Stomach (tissue), 4 donors: ENCODE measurements around the gene NGB.

Experiments used
- EP300 ChIP-seq: sonication (generic); formaldehyde crosslinking; IDR thresholded peaks from one replicate; pipeline ENCODE4 v1.6.1; 2017; ENCODE audit warnings: antibody characterized with exemption
- POLR2A ChIP-seq, 4 donors: fragments of 450-650 bp; IDR thresholded peaks; one replicate each; pipeline ENCODE4 v1.6.1; 2016; ENCODE audit warnings: antibody characterized with exemption in 4 of 4, control low read depth in 2 of 4, mild to moderate bottlenecking in 1 of 4, moderate library complexity in 1 of 4
- TF ChIP-seq, protein P1 (sequence below), 7 experiments: fragments of 450-650 bp in 4 of 7; fragments of 200-600 bp in 3 of 7; sonication (generic) in 3 of 7; IDR thresholded peaks; one replicate each; pipeline ENCODE4 v1.5.1; 2016 to 2019; ENCODE audit warnings: antibody characterized with exemption in 7 of 7, control low read depth in 2 of 7, mild to moderate bottlenecking in 1 of 7

DNA sequence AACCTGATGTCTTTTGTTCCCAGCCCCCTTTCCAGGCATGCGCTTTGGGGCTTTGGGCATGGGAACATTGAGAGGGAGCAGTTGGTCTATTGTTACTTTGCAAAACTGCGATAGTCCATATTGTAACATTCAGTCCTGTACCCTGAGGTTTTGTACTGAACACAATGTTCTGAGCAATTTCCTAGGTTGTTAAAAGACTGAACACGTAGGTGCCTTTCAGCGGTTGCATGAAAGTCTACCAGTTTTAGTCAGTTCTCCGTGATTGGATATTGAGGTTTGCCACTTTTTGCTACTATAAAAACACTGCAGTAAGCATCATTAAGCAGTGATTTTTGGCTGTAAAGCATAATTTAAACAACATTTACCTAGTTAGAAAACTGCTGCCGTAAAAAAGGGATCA is 20.1 kb downstream of the NGB start:
- TF ChIP-seq POLR2A (IDR thresholded peaks at IDR 0.05) (no peak), EP300 (no peak)
- TF ChIP-seq, protein P1, sequence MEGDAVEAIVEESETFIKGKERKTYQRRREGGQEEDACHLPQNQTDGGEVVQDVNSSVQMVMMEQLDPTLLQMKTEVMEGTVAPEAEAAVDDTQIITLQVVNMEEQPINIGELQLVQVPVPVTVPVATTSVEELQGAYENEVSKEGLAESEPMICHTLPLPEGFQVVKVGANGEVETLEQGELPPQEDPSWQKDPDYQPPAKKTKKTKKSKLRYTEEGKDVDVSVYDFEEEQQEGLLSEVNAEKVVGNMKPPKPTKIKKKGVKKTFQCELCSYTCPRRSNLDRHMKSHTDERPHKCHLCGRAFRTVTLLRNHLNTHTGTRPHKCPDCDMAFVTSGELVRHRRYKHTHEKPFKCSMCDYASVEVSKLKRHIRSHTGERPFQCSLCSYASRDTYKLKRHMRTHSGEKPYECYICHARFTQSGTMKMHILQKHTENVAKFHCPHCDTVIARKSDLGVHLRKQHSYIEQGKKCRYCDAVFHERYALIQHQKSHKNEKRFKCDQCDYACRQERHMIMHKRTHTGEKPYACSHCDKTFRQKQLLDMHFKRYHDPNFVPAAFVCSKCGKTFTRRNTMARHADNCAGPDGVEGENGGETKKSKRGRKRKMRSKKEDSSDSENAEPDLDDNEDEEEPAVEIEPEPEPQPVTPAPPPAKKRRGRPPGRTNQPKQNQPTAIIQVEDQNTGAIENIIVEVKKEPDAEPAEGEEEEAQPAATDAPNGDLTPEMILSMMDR (IDR thresholded peaks at IDR 0.05) = no peak
